CD4-positive, alpha-beta T cell treated with Interleukin-4 for 1 hour (primary cell): Measurements from ENCODE around the gene VPS8.
"Not testable (repeated sequence)": the region's sequence is repeated elsewhere in the genome, so short reads cannot be mapped to it uniquely, and the experiment has no call there.

Source experiments
- DNase-seq, 2 donors: peaks; one replicate each; pipeline ENCODE4 v3.0.0-alpha.2; 2020 to 2022

VPS8 gene

GRCh38 chr3:185009650-185010049, 197.7 kb downstream of the VPS8 start:
- DNase-seq = no peak

DNA sequence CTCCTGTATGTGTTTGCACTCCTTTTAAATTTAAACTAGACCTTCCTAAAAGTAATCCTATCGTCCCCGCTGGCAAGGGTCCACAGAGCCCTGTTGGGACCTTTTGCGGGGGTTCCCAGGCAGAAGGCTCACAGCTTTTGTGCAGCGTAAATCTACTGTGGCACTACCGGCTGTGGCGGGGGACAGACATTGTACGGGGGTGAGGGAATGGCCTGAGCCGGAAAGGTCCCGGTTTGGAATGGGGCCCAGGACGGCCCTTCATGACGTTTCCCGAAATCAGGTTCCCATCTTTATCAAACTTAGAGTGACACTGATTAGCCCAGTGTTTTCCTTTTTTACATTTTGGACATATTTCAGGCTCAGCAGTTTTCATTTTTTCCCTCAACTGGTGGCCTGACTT, 205.6 kb downstream of the VPS8 start:
- DNase-seq = not testable (repeated sequence)

- DNase-seq = not testable (repeated sequence)
Observed at GRCh38 chr3:185017996-185018395, 206.0 kb downstream of the VPS8 start.

DNA sequence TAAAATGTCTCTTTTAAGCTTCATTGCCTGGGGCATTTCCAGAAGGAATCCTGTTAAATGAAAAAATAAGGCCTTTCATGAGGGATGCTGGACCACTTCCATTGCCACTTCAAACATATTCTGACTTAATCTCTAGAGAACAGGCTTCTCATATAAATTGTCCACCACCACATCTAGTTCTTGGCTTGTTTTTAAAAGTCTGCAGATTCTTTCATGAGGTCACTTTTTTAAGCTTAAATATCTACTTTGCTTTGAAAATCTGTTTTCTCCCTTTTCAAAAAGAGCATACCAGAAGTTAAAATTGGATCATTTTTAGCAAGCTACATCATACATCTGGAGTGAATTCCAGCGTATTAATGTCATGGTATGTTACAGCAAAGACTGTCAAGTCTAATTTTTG, 209.3 kb downstream of the VPS8 start:
- no peak for DNase-seq

GRCh38 chr3:185024406-185024805, 212.4 kb downstream of the VPS8 start:
- DNase-seq = no peak

- DNase-seq = no peak
Observed at GRCh38 chr3:185024966-185025365, 213.0 kb downstream of the VPS8 start.

DNA sequence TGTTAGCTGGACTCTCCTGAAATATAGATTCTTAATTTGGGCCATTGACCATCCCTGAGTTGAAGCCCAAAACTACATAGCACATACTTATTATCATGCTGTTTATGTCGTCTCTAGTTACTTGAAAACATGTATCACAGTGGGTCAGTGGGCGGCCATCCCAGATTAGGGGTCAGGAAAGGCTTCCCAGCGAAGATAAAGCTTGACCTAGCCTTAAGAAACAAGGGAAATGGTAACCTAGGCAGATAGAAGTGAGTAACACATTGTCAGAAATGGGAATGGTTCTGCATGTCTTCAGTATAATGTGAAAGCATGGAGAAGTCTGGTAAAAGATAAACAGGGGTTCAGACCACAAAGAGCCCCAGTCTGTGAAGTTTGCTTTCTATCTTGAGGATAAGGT, 216.2 kb downstream of the VPS8 start:
- DNase-seq = no peak

DNA sequence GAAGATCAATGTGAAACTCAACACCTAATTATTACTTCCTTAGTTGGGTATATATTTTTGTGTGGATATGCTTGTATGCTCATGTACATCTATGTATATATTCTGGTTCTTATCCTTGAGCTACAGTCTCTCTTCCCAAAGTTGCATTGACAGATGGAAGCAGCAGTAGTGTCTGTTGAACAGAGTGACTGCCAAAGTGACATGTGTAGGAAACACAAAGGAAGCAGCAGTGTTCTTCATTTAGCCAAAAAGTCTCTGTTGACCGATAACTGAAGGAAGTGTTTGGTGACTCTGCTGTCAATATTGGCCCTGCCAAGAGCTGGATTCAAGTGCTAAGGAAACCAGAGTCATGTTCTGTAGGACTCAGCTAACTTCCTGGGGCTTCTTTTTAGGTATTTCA, 217.1 kb downstream of the VPS8 start:
- DNase-seq = no peak

GRCh38 chr3:185030399-185030798, 218.4 kb downstream of the VPS8 start:
- no peak for DNase-seq

- DNase-seq = no peak
Observed at GRCh38 chr3:185030951-185031350, 219.0 kb downstream of the VPS8 start.

DNA sequence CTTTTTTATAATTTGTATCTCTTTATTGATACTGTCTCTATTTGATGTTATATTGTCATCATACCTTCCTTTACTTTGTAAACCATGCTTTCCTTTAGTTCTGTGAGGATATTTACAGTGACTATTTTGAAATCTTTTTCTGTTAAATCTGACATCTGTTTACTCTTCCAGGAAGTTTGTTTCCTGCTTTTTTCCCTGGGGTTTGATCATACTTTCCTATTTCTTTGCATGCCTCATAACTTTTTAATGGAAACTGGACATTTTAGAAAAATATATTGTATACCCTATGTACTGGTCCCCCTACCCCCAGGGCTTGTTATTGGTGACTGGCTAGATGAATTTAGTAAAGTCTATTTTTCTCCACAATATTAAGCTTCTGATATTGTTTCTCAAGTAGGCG, 225.8 kb downstream of the VPS8 start:
- DNase-seq = no peak

- no peak for DNase-seq
Observed at GRCh38 chr3:185040425-185040824, 228.5 kb downstream of the VPS8 start.

GRCh38 chr3:185041540-185041939, 229.6 kb downstream of the VPS8 start:
- DNase-seq = no peak

- DNase-seq = no peak
Observed at GRCh38 chr3:185042312-185043050, 230.5 kb downstream of the VPS8 start.

- DNase-seq = no peak
Observed at GRCh38 chr3:185046164-185046515, 234.2 kb downstream of the VPS8 start.

DNA sequence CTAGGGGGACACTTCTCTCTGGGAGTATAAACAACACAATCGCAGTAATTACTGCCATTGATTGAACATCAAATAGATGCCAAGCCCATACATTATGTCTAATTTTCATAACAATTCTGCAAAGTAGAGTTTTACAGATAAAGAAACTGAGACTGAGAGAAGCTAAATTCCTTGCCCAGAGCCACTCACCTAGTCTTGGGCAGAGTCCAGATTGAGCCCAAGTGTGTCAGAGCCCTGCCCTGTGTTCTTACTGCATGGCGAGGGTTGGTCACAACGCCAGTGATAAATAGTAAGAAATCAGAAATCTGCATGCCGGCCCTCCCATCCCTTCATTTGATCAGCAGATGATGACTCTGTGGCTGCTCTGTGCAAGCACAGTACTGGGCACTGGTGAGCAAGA, 234.6 kb downstream of the VPS8 start:
- no peak for DNase-seq

- no peak for DNase-seq
Observed at GRCh38 chr3:185049710-185050109, 237.7 kb downstream of the VPS8 start.

DNA sequence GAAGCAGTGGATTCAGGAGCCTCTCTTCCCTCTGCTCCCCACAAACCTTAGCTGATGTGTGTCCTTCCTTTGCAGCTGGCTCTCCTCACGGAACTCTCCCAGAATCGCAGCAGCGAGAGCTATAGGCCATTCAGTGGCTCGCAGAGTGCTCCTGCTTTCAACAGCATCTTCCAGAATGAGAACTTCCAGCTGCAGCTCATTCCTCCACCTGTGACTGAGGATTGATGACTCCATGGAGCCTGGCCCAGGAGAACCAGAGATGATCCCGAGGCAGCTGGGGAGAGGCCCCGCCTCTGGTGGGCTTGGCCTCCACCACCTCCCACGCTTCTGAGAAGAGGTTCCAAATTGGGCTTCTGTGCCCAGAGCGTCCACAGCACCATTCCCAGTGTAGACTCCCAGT, 239.8 kb downstream of the VPS8 start:
- DNase-seq = no peak

- DNase-seq = no peak
Observed at GRCh38 chr3:185052631-185053030, 240.7 kb downstream of the VPS8 start.

GRCh38 chr3:185056908-185057307, 244.9 kb downstream of the VPS8 start:
- no peak for DNase-seq

DNA sequence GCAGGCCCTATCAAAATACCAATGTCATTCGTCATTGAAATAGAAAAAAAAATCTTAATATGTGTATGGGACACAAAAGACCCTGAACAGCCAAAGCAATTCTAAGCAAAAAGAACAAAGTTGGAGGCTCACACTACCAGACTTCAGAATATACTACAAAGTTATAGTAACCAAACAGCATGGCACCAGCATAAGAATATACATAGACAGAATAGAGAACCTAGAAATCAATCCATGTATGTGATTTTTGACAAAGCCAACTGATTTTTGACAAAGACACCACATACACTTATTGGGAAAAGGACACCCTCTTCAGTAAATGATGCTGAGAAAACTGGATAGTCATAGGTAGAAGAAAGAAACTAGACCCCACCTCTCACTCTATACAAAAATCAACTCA, 245.9 kb downstream of the VPS8 start:
- no peak for DNase-seq

- no peak for DNase-seq
Observed at GRCh38 chr3:185058796-185059195, 246.8 kb downstream of the VPS8 start.

DNA sequence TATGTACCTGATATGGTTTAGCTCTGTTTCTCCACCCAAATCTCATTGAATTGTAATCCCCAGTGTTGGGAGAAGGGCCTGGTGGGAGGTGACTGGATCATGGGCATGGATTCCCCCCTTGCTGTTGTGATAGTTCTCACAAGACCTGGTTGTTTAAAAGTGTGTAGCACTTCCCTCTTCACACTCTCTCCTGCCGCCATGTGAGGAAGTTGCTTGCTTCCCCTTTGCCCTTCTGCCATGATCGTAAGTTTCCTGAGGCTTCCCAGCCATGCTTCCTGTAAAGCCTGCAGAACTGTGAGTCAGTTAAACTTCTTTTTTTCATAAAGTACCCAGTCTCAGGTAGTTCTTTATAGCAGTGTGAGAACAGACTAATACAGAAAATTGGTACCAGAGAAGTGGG, 247.8 kb downstream of the VPS8 start:
- no peak for DNase-seq

DNA sequence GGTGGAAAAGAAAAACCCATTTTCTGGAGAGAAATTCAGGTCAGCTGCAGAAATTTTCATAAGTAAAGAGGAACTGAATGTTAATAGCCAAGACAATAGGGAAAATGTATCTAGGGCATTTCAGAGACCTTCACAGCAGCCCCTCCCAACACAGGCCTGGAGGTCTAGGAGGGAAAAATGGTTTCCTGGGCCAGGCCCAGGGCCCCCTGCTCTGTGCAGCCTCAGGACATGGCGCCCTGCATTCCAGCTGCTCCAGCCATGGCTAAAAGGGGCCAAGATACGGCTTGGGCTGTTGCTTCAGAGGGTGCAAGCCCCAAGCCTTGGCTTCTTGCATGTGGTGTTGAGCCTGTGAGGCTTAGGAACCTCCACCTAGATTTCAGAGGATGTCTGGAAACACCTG, 248.7 kb downstream of the VPS8 start:
- no peak for DNase-seq

DNA sequence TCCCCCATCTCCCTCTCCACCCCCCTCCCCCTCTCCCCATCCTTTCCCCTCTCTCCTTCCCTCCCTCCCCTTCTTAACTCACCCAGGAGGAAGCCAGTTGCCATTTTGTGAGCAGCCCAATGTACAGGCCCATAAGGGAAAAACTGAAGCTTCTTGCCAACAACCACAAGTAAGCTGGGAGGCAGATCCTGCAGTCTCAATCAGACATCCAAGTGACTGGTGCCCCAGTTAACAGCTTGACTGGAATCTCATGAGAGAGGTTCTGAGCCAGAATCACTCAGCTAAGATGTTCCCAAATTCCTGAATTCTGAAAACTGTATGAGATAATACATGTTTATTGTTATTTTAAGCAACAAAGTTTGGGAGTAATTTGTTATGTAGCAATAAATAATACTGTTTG, 250.2 kb downstream of the VPS8 start:
- no peak for DNase-seq

- no peak for DNase-seq
Observed at GRCh38 chr3:185063431-185063830, 251.5 kb downstream of the VPS8 start.
